ENCODE data around the gene EGFL7.

EGFL7 gene

GRCh38 chr9:136662656-136663581 is at the start of gene EGFL7:
TSS of gene EGFL7 (plus strand) at chr9:136662916. CDS start at chr9:136668283, 5,367 bp downstream.
- no peak for DNase-seq

DNA sequence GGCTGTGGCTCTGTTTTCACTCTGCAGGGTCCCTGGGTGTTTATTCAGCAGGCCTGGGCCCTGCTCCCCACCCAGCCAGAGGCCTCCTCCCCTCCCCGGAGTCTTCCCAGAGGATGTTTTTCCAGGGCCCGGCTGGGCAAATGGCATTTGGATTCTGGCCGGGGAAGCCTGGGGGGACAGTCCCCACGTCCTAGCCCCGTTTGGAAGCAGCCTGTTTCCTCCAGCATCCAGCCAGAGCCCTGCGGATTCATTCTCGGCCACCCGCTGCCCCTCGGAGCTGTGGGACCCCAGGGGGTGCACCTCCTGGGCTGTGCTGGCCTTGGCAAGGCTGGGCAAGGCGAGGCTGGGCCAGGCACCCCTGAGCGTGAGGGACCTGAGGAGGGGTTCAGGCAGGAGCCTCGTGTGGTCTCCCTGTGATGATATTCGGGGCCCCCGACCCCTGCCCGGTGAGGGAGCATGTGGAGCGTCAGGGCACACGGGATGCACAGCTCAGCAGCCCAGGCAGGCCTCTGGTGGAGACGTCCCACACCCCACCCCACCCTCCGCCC is 48.8 kb upstream of the EGFL7 start:
- DNase-seq: no peak

DNA sequence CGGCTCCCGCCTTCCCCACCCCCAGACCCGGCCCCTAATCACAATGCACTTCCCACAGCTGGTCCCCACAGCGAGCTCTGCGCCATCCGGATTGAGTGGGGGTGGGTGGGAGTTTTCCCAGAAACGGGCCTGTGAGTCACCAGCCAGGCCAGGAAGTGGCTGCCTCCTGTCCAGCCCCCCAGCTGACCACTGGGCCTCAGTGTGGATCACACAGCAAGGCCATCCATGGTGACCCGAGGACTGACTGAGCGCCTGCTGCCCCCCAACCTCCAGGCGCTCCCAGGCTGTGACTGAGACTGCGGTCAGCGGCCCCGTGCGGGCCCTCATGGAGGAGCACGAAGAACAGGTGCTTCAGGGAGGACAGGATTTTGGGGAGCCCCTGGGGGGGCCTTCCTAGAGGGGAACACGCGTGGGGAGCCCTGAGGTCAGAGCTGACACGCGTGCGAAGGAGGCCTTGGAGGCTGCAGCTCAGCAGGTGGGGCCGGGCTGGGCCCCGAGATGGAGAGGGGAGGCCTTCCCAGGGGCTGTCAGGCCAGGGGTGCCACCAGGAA is 48.3 kb upstream of the EGFL7 start:
- DNase-seq: no peak

GRCh38 chr9:136614967-136615623 is 47.6 kb upstream of the EGFL7 start:
- no peak for DNase-seq

DNA sequence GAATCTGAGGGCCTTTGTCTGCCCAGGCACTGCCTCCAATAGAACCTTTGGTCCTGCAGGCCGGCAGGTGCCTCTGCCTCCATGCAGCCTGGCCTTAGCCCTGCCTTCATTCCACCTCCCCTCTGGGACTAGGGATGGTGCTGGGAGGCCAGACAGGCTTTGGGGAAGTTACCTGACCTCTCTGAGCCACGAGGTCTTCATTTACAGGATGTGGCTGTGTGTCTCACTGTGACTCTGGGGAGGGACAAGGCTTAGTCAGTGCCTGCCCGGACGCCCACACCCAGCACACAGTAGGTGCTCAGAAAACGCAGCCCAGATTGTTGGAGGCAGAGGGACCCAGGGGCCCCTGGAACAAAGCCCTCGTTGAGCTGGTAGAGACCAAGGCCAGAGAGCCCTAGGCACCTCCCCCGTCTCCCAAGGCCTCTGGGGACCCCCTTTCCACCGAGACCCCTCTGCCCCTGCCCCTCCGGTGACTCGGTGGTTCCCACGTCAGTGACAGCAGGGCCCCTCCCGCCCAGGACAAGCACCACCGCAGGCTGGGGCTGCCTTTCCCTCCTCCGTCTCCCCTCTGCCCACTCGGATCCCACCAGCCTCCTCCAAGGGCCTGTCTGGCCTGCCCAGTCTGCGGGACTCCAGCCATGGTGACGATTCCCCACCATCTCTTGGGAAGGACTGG is 46.9 kb upstream of the EGFL7 start:
- no peak for DNase-seq

DNA sequence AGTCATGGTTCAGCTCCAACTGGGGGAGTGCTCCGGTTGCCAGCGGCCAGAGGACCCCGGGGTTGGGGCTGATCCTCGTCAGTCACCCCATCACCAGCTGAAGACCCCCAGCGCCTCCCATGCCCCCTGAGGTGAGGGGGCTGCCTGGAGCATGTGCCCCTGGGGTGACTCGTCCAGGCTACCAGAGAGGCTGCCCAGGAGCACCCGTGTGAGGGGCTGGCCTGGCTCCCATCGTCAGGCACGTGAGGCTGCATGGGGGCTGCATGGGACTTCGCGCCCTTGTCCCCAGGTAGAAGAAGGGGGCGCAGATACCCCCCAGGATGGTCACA is 46.4 kb upstream of the EGFL7 start:
- no peak for DNase-seq

DNA sequence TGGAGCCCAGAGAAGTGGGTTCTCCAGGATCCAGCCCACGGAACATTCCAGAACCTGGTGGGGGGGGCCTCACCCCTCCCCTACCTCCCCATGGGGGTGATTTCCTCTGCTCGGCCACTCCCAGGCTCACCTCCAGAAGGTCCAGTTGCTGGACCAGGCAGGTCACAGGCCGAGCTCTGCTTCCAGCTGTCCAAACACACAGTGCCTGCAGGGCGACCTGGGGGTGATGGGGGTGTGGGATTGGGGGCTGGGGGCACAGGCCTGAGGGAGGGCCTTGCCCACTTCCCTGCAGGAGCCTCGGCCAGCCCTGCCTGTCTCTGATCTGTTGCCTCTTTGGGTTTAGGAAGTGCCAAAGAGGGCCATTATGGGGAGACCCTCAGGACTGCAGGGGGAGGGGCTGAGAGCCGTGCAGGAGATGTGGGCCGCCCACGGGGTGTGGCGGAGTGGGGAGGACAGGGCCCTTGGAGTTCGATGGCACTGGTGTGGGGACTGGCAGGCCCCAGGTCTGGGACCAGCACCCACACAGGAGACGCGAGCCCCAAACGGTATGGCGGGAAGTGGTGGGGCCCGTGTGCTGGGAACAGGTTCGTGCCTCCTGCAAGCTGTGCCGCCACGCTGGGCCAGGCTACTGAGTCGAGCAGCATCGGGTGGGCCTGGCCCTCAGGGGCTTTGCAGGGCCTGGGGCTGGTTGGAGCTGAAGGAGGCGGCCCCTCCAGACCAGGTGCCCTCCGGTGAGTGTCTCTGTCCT is 45.6 kb upstream of the EGFL7 start:
- DNase-seq: no peak

- DNase-seq: no peak
Observed at GRCh38 chr9:136617746-136618579, 44.8 kb upstream of the EGFL7 start.

- no peak for DNase-seq
Observed at GRCh38 chr9:136618580-136619547, 43.9 kb upstream of the EGFL7 start.

DNA sequence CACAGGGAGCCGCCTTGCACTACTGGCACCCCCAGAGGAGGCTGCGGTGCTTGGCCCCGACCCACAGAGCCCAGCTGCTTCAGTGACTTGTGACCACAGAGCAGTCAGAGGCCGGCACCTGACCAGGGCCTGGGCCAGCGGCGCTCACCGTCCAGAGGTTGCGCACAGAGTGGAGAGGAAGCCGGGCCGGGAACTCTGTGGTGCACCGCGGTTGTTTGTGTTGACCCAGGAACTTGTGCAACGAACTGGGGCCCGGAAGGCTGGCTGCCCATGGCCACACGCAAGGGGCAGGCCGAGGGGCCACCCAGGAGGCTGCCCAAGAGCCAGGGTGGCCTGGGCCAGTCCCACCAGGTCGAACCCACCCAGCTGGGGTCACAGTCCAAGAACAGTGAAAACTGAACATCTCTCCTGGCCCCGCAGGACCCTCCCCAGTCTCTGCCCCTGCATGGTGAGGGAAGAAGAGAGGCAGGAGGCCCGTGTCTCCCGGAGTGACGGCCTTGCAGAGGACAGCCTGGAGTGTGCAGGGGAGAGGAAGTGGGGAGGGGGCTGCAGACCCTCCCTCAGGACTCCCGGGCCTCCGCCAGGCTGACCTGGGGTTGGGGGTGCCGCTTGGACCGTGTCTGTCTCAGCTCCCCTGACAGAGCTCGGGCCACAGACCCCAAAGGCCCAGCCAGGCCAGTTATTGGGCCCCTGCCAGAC is 42.8 kb upstream of the EGFL7 start:
- no peak for DNase-seq

DNA sequence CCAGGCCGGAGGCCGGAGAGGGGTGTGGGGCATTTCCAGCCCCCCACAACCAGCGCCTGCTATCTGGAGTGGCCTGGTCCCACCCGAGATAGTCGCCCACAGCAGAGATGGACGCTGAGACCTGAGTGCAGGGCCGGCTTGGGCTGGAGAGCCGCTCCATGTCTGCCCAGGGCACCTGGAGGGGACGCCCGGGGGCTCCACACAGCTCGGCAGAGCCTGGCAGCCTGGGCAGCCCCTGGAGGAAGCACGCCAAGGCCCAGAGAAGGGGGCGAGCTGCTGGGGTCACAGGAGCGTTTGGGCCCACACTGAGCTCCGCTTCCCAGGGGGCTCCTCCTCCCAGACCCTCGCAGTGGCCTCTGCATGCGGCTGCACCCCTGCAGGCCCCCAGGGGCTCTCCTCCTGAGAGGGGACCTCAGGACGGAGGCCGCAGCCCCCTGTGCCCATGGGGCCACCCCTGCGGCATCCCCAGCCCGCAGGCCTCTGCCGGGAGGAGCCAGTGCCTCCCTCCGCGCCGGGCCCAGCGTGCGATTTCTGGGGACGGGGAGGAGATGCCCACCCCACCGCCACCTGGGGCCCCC is 42.2 kb upstream of the EGFL7 start:
- DNase-seq: no peak

- DNase-seq: no peak
Observed at GRCh38 chr9:136621019-136621733, 41.5 kb upstream of the EGFL7 start.

- no peak for DNase-seq
Observed at GRCh38 chr9:136621734-136622093, 41.0 kb upstream of the EGFL7 start.

GRCh38 chr9:136622538-136622948 is 40.2 kb upstream of the EGFL7 start:
- no peak for DNase-seq

GRCh38 chr9:136623016-136623841 is 39.5 kb upstream of the EGFL7 start:
- DNase-seq: no peak

GRCh38 chr9:136623842-136624183 is 38.9 kb upstream of the EGFL7 start:
- DNase-seq: no peak

GRCh38 chr9:136624184-136624951 is 38.3 kb upstream of the EGFL7 start:
- no peak for DNase-seq
